CD4-positive, alpha-beta T cell treated with Interleukin-21 for 1 hour (primary cell): ENCODE data around the gene C1QL4.
"Not testable (repeated sequence)": the region's sequence is repeated elsewhere in the genome, so short reads cannot be mapped to it uniquely, and the experiment has no call there.

Source experiments
- DNase-seq: peaks from one replicate; pipeline ENCODE4 v3.0.0-alpha.2; 2020

The C1QL4 gene

GRCh38 chr12:49347311-49348193 is 10.6 kb upstream of the C1QL4 start:
- DNase-seq = peak; percentile 81

DNA sequence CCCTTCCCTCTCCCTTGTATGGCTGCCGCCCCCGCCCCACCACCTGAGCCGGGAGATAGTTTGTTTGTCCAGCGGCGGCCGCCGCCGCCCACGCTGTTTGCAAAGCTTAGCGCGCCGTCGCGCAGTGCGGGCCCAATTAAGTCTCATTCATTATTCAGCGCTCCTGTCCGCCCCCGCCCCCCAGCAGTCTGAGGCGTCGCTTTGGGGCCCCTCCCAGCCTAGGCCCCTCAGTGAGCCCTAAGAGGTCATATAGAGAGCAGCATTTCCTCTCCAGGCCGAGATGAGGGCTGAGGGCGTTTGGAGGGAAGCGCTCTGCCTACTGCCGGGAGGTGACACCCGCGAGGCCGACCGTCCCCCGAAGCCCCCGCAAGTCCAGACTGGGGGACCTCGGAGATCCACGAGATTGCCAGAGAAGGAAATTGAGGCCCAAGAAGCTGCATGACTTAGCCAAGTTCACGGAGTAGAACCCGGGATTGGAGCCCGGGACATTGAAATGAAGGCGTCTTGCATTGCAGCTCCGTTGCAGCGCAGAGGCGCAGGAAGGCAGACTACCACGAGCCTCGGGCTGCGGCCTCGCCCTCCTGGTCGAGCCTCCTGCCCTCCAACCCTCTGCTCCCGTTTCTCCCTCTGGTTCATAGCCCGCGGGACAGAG is 9.8 kb upstream of the C1QL4 start, which contains the start of gene DNAJC22:
DNAJC22 (plus strand) TSS at position 230 of the 652 bp plus-strand sequence. CDS start 1,985 bp downstream, outside the sequence.
- DNase-seq = no peak

DNA sequence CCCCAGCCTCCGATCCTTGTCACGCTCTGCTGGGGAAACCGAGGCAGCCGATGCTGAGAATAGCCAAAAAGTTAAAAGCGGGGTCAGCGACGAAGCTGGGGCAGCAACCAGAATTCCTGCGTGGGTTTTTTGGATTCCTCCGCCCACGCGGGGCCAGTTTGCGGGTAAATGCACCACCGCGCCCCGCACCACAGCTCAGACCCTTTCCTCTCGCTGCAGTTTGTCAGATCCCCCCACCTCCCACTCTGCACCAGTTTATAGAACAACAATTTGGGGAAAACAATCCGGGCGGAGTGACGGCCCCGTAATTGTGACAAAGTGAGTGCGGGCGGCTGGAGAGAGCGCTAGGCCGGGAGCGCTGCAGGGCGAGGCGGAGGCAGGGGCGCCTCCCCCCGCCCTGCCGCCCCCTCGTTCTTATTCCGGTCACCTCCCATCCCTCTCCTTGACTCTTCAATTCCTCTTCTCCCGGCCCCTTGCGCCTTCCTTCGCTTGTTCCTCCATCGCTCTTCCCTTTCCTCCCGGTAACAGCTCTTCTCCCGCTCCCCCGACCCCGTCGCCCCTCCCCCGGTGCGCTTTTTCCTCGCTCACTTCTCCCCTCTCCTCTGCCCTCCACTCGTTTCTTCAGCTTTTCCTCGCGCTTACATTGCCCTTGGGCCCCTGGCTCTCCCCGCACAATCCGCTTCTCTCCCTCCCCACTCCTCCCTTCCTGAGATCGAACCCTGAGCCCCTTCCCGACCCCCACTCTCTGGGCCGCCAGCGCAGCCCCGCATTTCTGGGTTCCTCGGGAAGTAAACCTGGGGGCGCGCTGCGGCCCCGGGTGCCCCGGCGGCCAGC is 9.1 kb upstream of the C1QL4 start:
- DNase-seq = no peak

DNA sequence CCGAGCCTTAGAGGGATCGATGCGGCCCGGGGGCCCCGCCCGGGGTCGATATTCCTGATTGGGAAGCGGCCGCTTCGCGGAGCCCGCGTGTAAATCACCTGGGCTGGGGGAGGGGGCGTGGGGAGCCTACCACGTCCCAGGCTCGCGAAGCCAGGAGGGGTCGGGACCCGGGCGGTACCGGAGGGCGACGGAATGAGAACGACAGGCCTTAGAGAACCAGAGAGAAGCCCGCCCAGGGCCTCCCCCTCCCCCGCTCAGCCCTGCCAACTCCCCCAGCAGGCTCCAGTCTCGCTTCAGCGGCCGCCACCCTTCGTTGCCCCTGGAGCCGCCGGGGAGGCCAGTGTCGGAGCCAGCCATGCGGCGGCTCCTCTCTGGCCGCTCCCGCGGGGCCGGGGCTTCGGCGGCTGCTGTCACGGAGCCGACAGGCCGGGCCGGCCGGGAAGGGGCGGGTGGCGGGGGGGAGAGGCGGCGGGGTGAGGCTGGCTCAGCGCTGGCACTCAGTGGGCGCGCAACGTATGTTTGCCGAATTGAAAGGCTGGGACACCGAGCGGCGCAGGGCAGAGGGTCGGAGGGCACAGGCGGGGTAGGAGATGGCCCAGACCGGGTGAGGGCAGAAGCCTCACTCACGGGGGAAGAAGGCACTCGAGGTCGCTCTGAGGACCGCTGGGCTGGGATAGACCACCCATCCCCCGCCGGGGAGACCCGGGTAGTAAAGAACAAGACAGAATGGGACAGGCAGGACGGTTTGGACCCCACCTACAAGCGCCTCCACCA is 8.2 kb upstream of the C1QL4 start:
- no peak for DNase-seq

DNA sequence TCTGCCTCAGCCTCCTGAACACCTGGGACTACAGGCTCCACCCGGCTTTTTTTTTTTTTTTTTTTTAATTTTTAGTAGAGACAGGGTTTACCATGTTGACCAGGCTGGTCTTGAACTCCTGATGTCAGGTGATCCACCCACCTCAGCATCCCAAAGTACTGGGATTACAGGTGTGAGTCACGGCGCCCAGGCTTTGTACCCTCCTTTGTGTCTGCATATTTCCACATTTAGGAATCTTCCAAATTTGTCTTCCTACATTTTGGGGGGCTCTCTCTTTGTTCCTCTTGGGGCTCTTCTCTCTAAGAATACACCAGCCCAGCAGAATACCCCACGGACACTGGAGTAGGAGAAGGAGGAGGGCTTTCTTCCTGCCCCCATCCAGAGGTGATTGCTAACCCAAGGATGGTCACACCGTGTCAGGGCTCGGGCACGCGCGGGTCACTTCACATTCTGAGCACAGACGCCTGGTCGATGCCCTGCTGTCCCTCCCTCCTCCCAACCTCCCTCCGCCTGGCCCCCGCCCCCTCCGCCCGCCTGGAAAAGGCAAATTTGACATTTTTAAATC is 7.6 kb upstream of the C1QL4 start:
- no peak for DNase-seq

DNA sequence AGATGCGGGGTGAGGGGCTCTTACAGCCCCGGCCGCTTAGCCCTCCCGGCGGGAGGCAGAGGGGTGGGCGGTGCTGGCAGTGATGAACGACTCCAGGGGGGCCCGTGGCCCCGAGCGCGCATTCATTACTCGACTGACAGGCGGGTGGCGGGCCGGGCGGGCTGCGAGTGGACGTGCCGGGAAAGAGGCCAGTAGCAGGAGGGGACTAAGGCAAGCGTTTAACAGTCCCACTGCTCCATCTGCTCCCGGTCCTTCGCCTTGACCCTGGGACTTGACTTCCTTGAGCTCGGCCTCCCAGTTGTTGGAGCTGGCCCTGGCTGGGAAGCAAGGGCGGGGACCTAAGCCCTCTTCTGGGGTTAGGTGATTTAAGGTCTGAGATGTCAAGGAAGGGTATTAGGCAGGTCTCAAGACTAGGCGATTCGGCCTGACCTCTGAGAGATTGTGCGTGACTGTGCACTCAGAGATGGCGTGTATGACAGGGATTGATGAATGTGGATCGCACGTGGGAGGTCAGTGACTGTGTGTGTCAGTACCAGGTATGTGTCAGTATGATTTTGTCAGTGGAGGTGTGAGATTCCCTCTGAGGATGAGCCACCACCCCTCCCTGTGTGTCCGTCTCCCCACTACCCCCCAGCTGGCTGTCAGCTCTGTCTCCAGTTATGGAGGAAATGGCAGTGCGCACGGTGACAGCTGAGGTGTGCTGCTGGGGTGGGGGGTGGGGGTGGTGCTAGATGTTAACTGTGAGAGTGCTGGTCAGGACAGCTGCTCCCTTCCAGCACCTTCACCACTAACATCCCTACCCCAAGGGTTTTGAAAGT is 6.1 kb upstream of the C1QL4 start:
- no peak for DNase-seq

GRCh38 chr12:49342066-49342913 is 5.3 kb upstream of the C1QL4 start:
- peak; percentile 79 for DNase-seq

DNA sequence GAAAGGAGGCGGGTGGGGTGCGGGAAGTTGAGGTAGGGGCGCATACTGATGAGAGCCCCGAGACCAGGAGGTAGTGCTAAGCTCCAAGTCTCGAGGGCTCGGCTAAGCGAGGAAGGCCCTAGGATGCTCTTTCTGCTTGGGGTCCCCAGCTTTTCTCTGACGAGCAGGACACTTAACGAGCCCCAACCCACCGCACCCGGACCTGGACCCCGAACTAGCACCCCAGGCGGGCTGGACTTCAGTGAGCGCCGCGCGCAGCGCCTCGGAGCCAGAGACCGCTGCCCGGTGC is 4.7 kb upstream of the C1QL4 start:
- no peak for DNase-seq

DNA sequence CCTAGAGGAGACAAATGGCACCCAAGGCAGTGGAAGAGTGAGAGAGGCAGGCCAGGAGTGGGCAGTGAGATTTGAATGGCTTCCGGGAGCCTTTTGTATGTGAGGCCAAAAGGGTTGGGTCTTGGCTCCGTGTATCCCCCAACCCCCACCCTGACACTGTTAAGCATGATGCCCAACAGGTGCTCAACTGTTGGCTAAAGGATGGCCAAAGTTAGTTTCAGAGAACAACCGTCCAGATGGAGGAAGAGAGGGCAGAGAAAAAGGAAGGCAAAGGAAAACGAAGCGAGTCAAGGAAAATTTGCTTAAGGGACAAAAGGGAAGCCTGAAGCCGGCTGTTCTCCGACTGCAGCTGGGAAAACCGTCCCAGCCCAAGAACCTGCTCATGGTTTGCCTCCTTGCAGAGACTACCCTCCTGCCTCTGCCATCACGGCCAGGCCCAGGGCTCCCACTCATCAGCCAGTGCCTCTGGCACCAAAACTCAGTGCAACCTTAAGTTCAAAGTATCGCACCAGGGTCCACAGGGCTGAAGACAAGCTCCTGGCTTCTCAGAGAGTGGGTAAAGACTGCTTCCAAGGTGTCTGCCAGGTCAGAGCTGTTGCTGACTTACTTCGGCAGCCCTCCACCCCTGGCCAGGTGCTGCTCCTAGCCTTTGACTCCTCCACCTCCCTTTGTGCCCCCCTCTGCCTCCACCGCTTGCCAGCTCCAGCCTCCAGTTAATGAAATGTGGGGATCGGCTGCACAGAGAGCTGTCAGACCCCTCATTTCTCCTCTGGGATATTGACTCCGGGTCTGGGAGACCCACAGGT is 4.2 kb upstream of the C1QL4 start:
- no peak for DNase-seq

- no peak for DNase-seq
Observed at GRCh38 chr12:49340095-49340870, 3.3 kb upstream of the C1QL4 start.

DNA sequence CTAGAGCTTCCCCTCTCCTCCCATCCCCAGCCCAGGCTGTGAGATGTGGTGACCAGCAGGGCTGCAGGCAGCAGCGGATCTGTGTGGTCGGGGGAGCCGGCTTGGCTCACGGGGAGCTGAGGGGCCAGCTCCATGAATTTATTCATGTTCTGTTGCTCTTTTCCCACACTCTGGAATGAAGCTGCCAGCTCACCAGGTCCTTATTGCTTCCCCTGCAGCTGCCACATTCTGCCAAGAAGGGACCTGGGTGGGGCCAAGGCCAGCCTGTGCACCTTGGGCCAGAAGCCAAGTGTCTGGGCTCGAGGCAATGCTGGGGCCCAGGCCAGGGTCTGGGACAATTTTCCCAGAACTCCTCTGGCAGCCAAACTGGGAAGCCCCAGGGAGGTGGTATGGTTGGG is 2.5 kb upstream of the C1QL4 start:
- no peak for DNase-seq

DNA sequence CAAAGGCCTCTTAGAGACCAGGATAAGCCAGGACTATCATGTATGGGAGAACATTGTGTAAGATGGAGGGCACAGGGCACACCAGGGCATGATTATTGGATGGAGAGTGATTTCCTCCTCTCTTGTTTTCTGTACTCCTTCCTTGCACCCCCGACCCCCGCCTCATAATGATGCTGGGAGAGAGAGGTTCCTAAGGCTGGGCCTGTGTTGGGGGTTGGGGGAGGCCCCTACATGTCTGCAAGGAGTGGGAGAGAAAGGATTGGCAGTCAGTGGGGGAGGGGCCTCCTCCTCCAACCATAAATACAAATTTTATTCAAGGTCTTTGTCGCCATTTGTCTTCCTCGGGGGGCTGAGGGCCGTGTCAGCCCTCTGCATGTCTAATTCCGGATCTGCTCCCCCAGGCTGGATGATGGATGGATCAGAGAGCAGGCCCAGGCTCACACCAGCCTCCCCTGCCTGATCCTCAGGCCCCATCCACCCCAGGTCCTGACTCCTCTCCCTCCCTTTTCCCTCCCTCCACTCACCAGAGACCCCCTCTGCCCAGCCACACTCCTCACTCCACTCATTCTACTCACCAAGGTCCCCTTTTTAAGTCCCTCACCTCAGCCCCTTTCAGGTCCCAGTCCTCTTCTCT is 2.0 kb upstream of the C1QL4 start:
- no peak for DNase-seq

- no peak for DNase-seq
Observed at GRCh38 chr12:49335955-49336644, 888 bp downstream of the C1QL4 start.

DNA sequence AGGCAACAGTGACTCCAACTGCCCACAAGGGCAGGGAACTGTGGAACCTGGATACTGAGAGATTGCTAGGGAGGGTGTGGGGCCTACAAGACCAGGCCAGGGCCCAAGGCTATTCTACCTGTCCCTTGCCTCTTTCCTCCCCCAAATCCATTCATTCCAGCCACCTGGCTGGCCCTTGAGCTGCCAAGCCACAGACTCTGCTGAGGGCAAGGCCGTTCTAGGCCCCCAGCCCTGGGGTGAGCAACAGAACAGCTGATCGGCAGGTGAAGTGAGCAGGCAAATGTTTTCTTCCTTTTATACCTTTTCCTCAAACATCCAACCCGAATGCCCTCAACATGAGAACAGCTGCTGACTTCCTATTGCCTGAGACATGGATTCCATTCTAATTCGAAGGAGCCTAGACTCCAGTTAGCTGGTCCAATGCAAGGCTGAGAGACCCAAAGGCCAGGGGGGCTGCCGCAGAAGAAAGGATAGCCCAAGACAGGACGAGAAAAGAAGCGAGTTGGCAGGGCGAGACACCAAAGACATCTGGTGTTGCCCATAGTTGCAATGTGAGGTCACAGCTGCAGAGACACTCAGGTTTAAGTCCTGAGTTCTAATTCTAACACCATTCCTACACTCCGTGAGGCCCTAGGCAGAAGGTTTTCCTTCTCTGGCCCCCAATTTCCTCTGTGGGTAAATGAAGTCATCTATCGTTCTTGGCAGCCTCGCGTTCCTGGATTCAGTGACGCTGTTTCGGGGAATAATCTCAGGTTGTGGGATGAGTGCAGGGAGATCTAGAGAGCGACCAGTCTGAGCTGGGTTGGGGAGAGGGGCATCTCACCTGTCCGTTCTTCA is 1.7 kb downstream of the C1QL4 start:
- DNase-seq = no peak

GRCh38 chr12:49334681-49335080 is 2.3 kb downstream of the C1QL4 start:
- DNase-seq = no peak

GRCh38 chr12:49334226-49334625 is 2.8 kb downstream of the C1QL4 start:
- DNase-seq = no peak

- not testable (repeated sequence) for DNase-seq
Observed at GRCh38 chr12:49333778-49334177, 3.2 kb downstream of the C1QL4 start.
